ENCODE data around the gene FREM1. TPM values are rescaled to one million over a fixed set of nuclear protein-coding genes. Genes with fewer than 3 reads are reported as not detected.
A peak's percentile ranks its signal among the peaks of the same experiment; 100 is the strongest.

FREM1 gene
- total and polyA plus RNA-seq, 2 of the 13 experiments (the other 11 are each of a cell fraction or from before 2014, with no cell fraction given) = 64.3 to 202 TPM

DNA sequence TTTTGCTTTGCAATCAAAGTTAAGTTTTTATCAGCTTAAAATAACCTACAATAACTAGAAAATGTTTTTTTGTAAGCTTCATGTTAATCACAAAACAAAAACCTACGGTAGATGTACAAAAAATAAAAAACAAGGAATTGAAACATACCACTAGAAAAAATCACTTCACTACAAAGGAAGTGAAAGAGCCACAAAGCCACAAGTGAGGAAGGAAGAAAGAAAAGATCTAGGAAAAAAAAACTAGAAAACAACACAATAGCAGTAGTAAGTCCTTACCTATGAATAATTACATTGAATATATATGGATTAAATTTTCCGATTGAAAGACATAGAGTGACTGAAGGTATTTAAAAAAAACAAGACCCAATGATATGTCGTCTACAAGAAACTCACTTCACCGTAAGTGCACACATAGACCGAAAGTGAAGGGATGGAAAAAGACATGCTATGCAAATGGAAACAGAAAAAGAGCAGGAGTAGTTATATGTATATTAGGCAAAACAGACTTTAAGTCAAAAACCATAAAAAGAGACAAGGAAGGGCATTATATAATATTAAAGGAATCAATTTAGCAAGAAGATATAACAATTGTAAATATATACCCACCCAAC is 203.6 kb downstream of the FREM1 start:
- no peaks in the 10 kb centered on the region for H3K36me3 ChIP-seq (replicated peaks in 1 of 2; ENCODE audit: control insufficient read depth in 1 of 2, insufficient read depth in 2 of 2, low read length in 2 of 2)
- H3K27me3 ChIP-seq (ENCODE audit: control insufficient read depth in 1 of 2, insufficient read depth in 2 of 2, low read length in 2 of 2) = no peaks in the 10 kb centered on the region
- intact Hi-C loops (cut with micrococcal nuclease; ENCODE audit: unreplicated experiment) = no loop called here
- FAIRE-seq = no peak
- BruUV-seq (replicated peaks) = no TSS peak
- H2AFZ ChIP-seq (ENCODE audit: low read length) = no peak overlapping the region
- CTCF ChIA-PET (ENCODE audit: low intra/inter-chr PET ratio, low total read pairs) = no interaction called here
- TF ChIP-seq PPARG (CRISPR knock-in tag; conservative IDR thresholded peaks at IDR 0.05) = no peak
- TF ChIP-seq FOXJ3 (CRISPR knock-in tag; IDR thresholded peaks at IDR 0.05; ENCODE audit: borderline replicate concordance) = no peak
- TF ChIP-seq BORCS8-MEF2B (CRISPR knock-in tag; IDR thresholded peaks at IDR 0.05) = no peak
- no peak for TF ChIP-seq CC2D1A (CRISPR knock-in tag; IDR thresholded peaks at IDR 0.05)
- no peak for TF ChIP-seq NR3C1 (CRISPR knock-in tag; IDR thresholded peaks at IDR 0.05)
- TF ChIP-seq, protein P1, sequence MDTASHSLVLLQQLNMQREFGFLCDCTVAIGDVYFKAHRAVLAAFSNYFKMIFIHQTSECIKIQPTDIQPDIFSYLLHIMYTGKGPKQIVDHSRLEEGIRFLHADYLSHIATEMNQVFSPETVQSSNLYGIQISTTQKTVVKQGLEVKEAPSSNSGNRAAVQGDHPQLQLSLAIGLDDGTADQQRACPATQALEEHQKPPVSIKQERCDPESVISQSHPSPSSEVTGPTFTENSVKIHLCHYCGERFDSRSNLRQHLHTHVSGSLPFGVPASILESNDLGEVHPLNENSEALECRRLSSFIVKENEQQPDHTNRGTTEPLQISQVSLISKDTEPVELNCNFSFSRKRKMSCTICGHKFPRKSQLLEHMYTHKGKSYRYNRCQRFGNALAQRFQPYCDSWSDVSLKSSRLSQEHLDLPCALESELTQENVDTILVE (CRISPR knock-in tag; IDR thresholded peaks at IDR 0.05) = no peak
- no peak for TF ChIP-seq HNRNPUL1 (IDR thresholded peaks at IDR 0.05; ENCODE audit: low read depth, low read length)
- H4K20me1 ChIP-seq (ENCODE audit: insufficient read depth, low read length) = no peaks in the 10 kb centered on the region
- 57% methylated on average over 5 of the region's 5 CpGs for WGBS (ENCODE audit: low lambda C conversion rate)
- no peak for DNase-seq (ENCODE audit: low spot score)
- no peaks in the 10 kb centered on the region for H3K79me2 ChIP-seq (ENCODE audit: insufficient read depth, low read length)
- H3K4me2 ChIP-seq (ENCODE audit: low read depth, low read length) = no peak overlapping the region
- H3K4me3 ChIP-seq (replicated peaks in 1 of 3; ENCODE audit: insufficient read depth in 1 of 3, low read depth in 2 of 3, low read length in 3 of 3) = no peak overlapping the region
- in situ Hi-C loops (cut with HindIII; ENCODE audit: extremely low pct_ligation_motif_present, low pct_unique_long_range_greater_than_20kb) = no loop called here
- POLR2A ChIA-PET = no interaction called here
- no peak overlapping the region for H3K9ac ChIP-seq (ENCODE audit: insufficient read depth, low read depth, low read length)
- H3K9me3 ChIP-seq (ENCODE audit: low read length) = peaks cover 20% of the 10 kb centered on the region; the same call in 1 of the 2 replicates
- no peaks in the 10 kb centered on the region for H3K4me1 ChIP-seq (ENCODE audit: insufficient read depth, low read length)
- no peak for ATAC-seq
- H3K27ac ChIP-seq (ENCODE audit: extremely low read length, insufficient read depth, low read length) = no peak overlapping the region

DNA sequence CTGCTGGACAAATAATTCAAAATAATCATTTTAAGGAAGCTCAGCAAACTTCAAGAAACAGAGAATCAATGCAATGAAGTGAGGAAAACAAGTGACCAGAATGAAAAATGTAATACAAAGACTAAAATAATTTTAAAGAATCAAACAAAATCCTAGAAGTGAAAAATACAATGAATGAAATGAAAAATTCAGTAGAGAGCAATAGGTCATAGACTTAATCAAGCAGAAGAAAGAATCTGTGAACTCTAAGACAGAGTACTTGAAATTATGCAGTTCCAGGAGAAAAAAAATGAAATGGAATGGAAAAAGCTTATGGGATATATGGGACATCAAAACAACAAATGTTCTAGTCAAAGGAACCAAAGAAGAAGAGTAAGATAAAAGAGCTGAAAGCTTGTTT is 205.1 kb downstream of the FREM1 start:
- intact Hi-C loops (cut with micrococcal nuclease; ENCODE audit: unreplicated experiment) = no loop called here
- Histone ChIP-seq H3K36me3 (replicated peaks in 1 of 2; ENCODE audit: control insufficient read depth in 1 of 2, insufficient read depth in 2 of 2, low read length in 2 of 2) (no peaks in the 10 kb centered on the region), H4K20me1 (ENCODE audit: insufficient read depth, low read length) (no peaks in the 10 kb centered on the region), H3K27ac (ENCODE audit: extremely low read length, insufficient read depth, low read length) (no peak overlapping the region), H3K27me3 (ENCODE audit: control insufficient read depth in 1 of 2, insufficient read depth in 2 of 2, low read length in 2 of 2) (no peaks in the 10 kb centered on the region), H2AFZ (ENCODE audit: low read length) (no peak overlapping the region), H3K79me2 (ENCODE audit: insufficient read depth, low read length) (no peaks in the 10 kb centered on the region), H3K9me3 (ENCODE audit: low read length) (peaks cover 20% of the 10 kb centered on the region; the same call in 1 of the 2 replicates), H3K9ac (ENCODE audit: insufficient read depth, low read depth, low read length) (no peak overlapping the region), H3K4me2 (ENCODE audit: low read depth, low read length) (no peak overlapping the region), H3K4me3 (replicated peaks in 1 of 3; ENCODE audit: insufficient read depth in 1 of 3, low read depth in 2 of 3, low read length in 3 of 3) (no peak overlapping the region), H3K4me1 (ENCODE audit: insufficient read depth, low read length) (no peaks in the 10 kb centered on the region)
- no peak for DNase-seq (ENCODE audit: low spot score)
- BruUV-seq (replicated peaks) = no TSS peak
- ATAC-seq = no peak
- in situ Hi-C loops (cut with HindIII; ENCODE audit: extremely low pct_ligation_motif_present, low pct_unique_long_range_greater_than_20kb) = no loop called here
- TF ChIP-seq ZNF160 (CRISPR knock-in tag; IDR thresholded peaks at IDR 0.05) (peak; percentile 82; the same call in 1 of the 2 replicates), ZNF326 (CRISPR knock-in tag; IDR thresholded peaks at IDR 0.05; ENCODE audit: borderline replicate concordance) (no peak)
- ChIA-PET POLR2A (no interaction called here), CTCF (ENCODE audit: low intra/inter-chr PET ratio, low total read pairs) (no interaction called here)
- FAIRE-seq = no peak
